Sigmoid colon (tissue), 4 donors: ENCODE data around the gene C5orf52.

Source experiments
- CTCF ChIP-seq, 4 experiments: fragments of 450-650 bp in 3 of 4; fragments of 200-600 bp in 1 of 4; IDR thresholded peaks; one replicate each; pipeline ENCODE4 v1.5.1; 2016 to 2019; ENCODE audit warnings: antibody characterized with exemption in 4 of 4, mild to moderate bottlenecking in 3 of 4, moderate library complexity in 2 of 4
- EP300 ChIP-seq, 4 donors: sonication (generic); formaldehyde crosslinking; IDR thresholded peaks; one replicate each; pipeline ENCODE4 v1.6.1; 2017; ENCODE audit warnings: antibody characterized with exemption in 4 of 4
- POLR2AphosphoS5 ChIP-seq, 4 donors: sonication (generic); formaldehyde crosslinking; IDR thresholded peaks; one replicate each; pipeline ENCODE4 v1.6.1; 2017; ENCODE audit warnings: antibody characterized with exemption in 4 of 4

- TF ChIP-seq POLR2AphosphoS5 (IDR thresholded peaks at IDR 0.05) = no peak
- TF ChIP-seq CTCF (IDR thresholded peaks at IDR 0.05) = no peak
- no peak for TF ChIP-seq EP300 (IDR thresholded peaks at IDR 0.05)
Observed at GRCh38 chr5:157682257-157682656, 10.9 kb downstream of the C5orf52 start.
